ENCODE measurements around the gene GCLM. TPM values are rescaled to one million over a fixed set of nuclear protein-coding genes. Genes with fewer than 3 reads are reported as not detected.

The GCLM gene
- total and polyA plus RNA-seq, 2 donors, result 6.7 to 12.6 TPM

DNA sequence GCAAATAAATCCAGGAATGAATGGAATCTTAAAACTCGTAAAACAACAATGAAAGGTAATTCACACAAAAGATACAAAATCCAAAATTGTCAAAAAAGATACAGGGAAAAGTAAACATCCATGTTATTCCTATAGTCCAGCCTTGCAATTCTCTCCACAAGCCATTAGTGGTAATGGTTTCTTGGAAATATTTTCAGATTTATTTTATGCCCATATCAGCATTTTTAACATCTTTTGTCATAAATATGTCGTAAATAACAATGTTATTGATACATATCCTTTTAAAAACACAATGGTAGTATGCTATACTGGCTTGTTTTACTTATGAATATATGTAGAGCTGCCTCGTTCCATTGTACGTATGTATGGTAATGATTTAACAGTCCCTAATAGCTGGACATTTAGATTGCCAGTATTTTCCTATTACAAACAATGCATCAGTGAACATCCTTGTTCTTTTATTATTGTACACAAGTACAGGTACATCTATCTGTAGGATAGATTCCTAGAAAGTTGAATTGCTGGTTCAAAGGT, 60.8 kb downstream of the GCLM start:
- Histone ChIP-seq H3K4me1 (ENCODE audit: insufficient read depth) (no peaks in the 10 kb centered on the region), H3K4me3 (ENCODE audit: low read depth, low read length) (peak overlapping the region; percentile 74), H3K36me3 (ENCODE audit: insufficient read depth) (no peaks in the 10 kb centered on the region), H3K27ac (ENCODE audit: low read depth) (no peak overlapping the region)
- WGBS, result 62% methylated on average over 4 of the region's 4 CpGs
- DNase-seq (ENCODE audit: extremely low spot score), result no peak

DNA sequence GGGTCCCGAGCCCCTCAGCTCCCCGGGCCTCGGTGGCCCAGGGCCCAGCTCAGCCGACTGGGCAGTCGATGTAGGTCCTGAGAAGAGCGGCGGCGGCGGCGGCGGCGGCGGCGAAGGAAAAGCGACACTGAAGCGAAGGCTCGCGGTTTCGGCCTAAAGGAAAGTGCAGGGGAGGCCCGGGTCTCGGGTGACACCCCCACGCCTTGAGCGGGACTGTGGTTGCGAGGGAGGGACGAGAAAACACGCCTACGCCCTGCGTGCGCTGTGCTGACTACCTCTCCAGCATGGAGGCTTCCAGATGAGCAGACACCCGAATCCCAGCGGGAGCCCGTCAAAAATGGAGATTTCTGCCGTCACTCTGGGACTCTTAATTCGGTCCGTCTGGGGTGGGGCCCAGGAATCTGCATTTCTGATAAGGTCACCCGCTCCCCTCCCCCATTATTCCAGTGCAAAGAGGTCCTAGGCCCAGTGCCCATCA, 61.4 kb downstream of the GCLM start:
- DNase-seq (ENCODE audit: extremely low spot score), result peak; percentile 43
- H3K36me3 ChIP-seq (ENCODE audit: insufficient read depth), result no peaks in the 10 kb centered on the region
- under 1% methylated on average over 36 of the region's 36 CpGs for WGBS
- no peaks in the 10 kb centered on the region for H3K4me1 ChIP-seq (ENCODE audit: insufficient read depth)
- peak overlapping the region; percentile 54 for H3K27ac ChIP-seq (ENCODE audit: low read depth)
- H3K4me3 ChIP-seq (ENCODE audit: low read depth, low read length), result peak overlapping the region; percentile 74

GRCh38 chr1:93846992-93847810, 62.0 kb downstream of the GCLM start:
- Histone ChIP-seq H3K36me3 (ENCODE audit: insufficient read depth) (no peaks in the 10 kb centered on the region), H3K4me1 (ENCODE audit: insufficient read depth) (no peaks in the 10 kb centered on the region), H3K27ac (ENCODE audit: low read depth) (peak overlapping the region; percentile 89), H3K4me3 (ENCODE audit: low read depth, low read length) (peak overlapping the region; percentile 74)
- under 1% methylated on average over 79 of the region's 86 CpGs for WGBS
- DNase-seq (ENCODE audit: extremely low spot score), result peak; percentile 83

- H3K4me1 ChIP-seq (ENCODE audit: insufficient read depth), result no peaks in the 10 kb centered on the region
- peak; percentile 67 for DNase-seq (ENCODE audit: extremely low spot score)
- under 1% methylated on average over 93 of the region's 94 CpGs for WGBS
- H3K4me3 ChIP-seq (ENCODE audit: low read depth, low read length), result peak overlapping the region; percentile 74
- H3K36me3 ChIP-seq (ENCODE audit: insufficient read depth), result no peaks in the 10 kb centered on the region
- H3K27ac ChIP-seq (ENCODE audit: low read depth), result peak overlapping the region; percentile 89
These were observed 62.8 kb downstream of the GCLM start for GRCh38 chr1:93846206-93846991.

DNA sequence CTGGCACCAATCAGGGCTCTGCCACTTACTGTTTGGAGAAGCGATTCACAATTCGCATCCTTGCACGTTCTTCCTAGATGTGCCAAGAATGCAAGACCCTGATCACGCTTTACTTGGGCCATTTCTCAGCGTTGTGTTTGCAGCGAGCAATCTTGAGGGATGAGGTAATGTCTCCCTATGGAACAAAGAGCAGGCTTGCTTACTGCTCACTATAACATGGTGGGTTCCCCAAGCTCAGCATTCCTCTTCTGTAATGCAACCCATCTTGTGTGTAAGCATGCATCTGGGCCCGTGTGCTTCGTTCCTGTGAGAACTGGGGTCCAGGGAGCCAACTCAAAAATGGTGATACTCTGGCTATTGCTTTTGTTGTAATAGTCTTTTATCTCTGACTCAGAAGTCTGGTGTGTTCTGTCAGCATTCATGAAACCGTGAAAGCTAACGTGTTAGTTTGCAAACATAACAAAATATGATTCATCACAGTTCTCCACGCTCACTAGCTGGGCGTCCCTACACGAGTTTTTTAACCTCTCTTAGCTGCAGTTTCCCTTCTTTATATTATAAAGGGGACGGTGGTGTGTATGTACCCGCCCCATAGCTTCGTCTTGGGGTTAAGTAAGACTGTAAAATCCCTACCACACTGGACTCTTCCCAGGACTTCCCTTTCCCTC, 63.6 kb downstream of the GCLM start:
- H3K27ac ChIP-seq (ENCODE audit: low read depth), result peak overlapping the region; percentile 89
- 10% methylated on average over 16 of the region's 16 CpGs for WGBS
- no peaks in the 10 kb centered on the region for H3K4me1 ChIP-seq (ENCODE audit: insufficient read depth)
- DNase-seq (ENCODE audit: extremely low spot score), result peak; percentile 23
- no peaks in the 10 kb centered on the region for H3K36me3 ChIP-seq (ENCODE audit: insufficient read depth)
- peak overlapping the region; percentile 74 for H3K4me3 ChIP-seq (ENCODE audit: low read depth, low read length)

DNA sequence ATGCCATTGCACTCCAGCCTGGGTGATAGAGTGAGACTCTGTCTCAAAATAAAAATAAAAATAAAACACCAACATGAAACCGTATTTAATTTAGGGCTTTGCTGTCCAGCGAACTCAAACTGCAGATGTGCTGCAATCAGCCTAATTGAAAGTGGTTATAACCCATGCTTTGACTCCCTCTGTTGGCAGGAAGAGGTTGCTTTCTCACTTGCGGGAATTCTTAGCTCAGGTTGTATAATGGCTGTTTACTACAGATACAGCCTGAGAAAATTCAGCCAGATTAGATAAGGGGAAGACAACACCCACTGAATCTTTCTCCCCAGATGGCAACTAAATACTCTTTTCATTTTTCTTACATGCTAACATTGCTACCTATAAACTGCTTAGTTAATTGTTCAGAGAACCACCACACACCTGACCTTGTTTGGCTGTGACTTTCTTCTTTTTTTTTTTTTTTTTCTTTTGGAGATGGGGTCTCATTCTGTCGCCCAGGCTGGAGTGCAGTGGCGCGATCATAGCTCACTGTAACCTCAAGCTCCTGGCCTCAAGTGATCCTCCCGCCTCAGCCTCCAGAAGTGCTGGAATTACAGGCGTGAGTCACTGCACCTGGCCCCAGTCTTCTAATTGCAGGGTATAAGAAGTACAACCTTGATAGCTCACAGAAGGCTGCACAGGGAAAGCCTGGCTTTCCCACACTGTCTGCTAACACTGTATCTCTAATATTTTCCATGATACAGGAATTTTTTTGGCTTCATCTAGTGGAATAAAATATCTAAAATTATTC, 64.8 kb downstream of the GCLM start:
- DNase-seq (ENCODE audit: extremely low spot score), result peak; percentile 56

GRCh38 chr1:93842750-93843500, 66.3 kb downstream of the GCLM start:
- no peaks in the 10 kb centered on the region for H3K36me3 ChIP-seq (ENCODE audit: insufficient read depth)
- 92% methylated on average over 5 of the region's 5 CpGs for WGBS
- no peak for DNase-seq (ENCODE audit: extremely low spot score)
- no peak overlapping the region for H3K27ac ChIP-seq (ENCODE audit: low read depth)
- no peak overlapping the region for H3K4me3 ChIP-seq (ENCODE audit: low read depth, low read length)
- no peaks in the 10 kb centered on the region for H3K4me1 ChIP-seq (ENCODE audit: insufficient read depth)

More for the DNA sequence above, 64.8 kb downstream of the GCLM start:
- no peaks in the 10 kb centered on the region for H3K36me3 ChIP-seq (ENCODE audit: insufficient read depth)
- no peak overlapping the region for H3K27ac ChIP-seq (ENCODE audit: low read depth)
- whole genome bisulfite sequencing, result 50% methylated on average over 8 of the region's 8 CpGs
- no peaks in the 10 kb centered on the region for H3K4me1 ChIP-seq (ENCODE audit: insufficient read depth)
- no peak overlapping the region for H3K4me3 ChIP-seq (ENCODE audit: low read depth, low read length)

GRCh38 chr1:93841771-93842170, 67.5 kb downstream of the GCLM start:
- Histone ChIP-seq H3K36me3 (ENCODE audit: insufficient read depth) (no peaks in the 10 kb centered on the region), H3K4me3 (ENCODE audit: low read depth, low read length) (no peak overlapping the region), H3K4me1 (ENCODE audit: insufficient read depth) (no peaks in the 10 kb centered on the region), H3K27ac (ENCODE audit: low read depth) (no peak overlapping the region)
- WGBS, result 98% methylated on average over 3 of the region's 3 CpGs
- DNase-seq (ENCODE audit: extremely low spot score), result no peak

DNA sequence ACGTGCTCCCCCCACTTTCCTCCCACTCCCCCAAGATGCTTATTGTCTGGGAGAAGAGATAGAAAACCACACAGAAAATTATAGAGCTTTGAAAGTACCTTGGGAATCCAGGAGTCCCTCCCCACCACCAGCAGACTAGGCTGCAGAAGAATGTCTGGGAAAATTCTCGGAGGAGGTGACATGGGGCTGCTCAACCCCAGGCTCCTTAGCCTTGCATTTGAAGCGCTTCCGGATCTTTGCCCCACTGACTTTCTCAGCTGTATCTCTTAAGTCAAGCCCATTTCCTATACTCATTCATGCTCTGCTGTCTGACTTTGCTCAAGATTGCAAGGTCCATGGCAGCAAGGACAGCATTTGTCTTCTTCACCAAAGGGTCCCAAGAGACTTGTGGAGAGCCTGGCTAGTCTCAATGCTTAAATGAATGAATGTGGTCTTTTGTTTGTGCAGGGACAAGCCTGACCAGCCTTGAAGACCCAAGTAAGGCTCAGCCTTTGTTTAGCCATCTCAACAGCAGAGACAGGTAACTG, 68.2 kb downstream of the GCLM start:
- H3K36me3 ChIP-seq (ENCODE audit: insufficient read depth), result no peaks in the 10 kb centered on the region
- H3K4me1 ChIP-seq (ENCODE audit: insufficient read depth), result no peaks in the 10 kb centered on the region
- 94% methylated on average over 4 of the region's 4 CpGs for WGBS
- H3K4me3 ChIP-seq (ENCODE audit: low read depth, low read length), result no peak overlapping the region
- DNase-seq (ENCODE audit: extremely low spot score), result no peak
- H3K27ac ChIP-seq (ENCODE audit: low read depth), result no peak overlapping the region

GRCh38 chr1:93839753-93840152, 69.5 kb downstream of the GCLM start:
- no peak for DNase-seq (ENCODE audit: extremely low spot score)
- Histone ChIP-seq H3K4me1 (ENCODE audit: insufficient read depth) (no peaks in the 10 kb centered on the region), H3K36me3 (ENCODE audit: insufficient read depth) (no peaks in the 10 kb centered on the region), H3K4me3 (ENCODE audit: low read depth, low read length) (no peak overlapping the region), H3K27ac (ENCODE audit: low read depth) (no peak overlapping the region)
- 89% methylated on average over 2 of the region's 2 CpGs for WGBS

DNA sequence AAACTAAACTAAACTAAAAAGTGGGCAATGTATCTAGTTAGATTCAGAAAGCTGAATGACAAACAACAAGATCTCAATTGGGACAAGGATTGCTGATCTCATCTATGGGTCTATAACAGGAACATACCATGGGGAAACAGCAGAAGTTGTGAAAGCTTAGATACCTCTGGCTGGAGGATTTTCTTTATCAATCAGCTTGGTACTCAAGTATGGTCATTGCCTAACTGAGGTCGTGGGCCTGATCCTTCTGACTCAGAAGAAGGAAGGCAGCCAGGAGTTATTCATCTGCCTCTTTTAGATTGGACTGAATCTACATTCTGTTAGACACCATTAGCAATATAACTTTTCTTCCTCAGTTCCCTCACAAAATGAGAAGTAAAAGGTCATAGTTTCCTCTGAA, 69.9 kb downstream of the GCLM start:
- 38% methylated on average over 1 of the region's 1 CpG for WGBS
- no peak overlapping the region for H3K27ac ChIP-seq (ENCODE audit: low read depth)
- no peak overlapping the region for H3K4me3 ChIP-seq (ENCODE audit: low read depth, low read length)
- no peaks in the 10 kb centered on the region for H3K36me3 ChIP-seq (ENCODE audit: insufficient read depth)
- no peaks in the 10 kb centered on the region for H3K4me1 ChIP-seq (ENCODE audit: insufficient read depth)
- DNase-seq (ENCODE audit: extremely low spot score), result no peak

GRCh38 chr1:93837961-93838360, 71.3 kb downstream of the GCLM start:
- WGBS, result 97% methylated on average over 3 of the region's 3 CpGs
- DNase-seq (ENCODE audit: extremely low spot score), result no peak
- H3K36me3 ChIP-seq (ENCODE audit: insufficient read depth), result no peaks in the 10 kb centered on the region
- H3K27ac ChIP-seq (ENCODE audit: low read depth), result no peak overlapping the region
- H3K4me3 ChIP-seq (ENCODE audit: low read depth, low read length), result no peak overlapping the region
- no peaks in the 10 kb centered on the region for H3K4me1 ChIP-seq (ENCODE audit: insufficient read depth)

All from urinary bladder (tissue), 4 donors.